Parathyroid adenoma (tissue), 2 donors: ENCODE data around the gene MAMDC2.

Experiments
- H2AFZ ChIP-seq: fragments of 300-600 bp; sonication (generic); one replicate; pipeline ENCODE4 v1.7.0; 2017; ENCODE audit warnings: antibody characterized with exemption, mild to moderate bottlenecking
- H3K27ac ChIP-seq: fragments of 300-600 bp; sonication (generic); one replicate; pipeline ENCODE4 v1.7.0; 2017
- H3K27me3 ChIP-seq: fragments of 300-600 bp; sonication (generic); one replicate; pipeline ENCODE4 v1.7.0; 2017; ENCODE audit warnings: low read length; ENCODE audit not compliant: control insufficient read depth, insufficient read depth
- H3K36me3 ChIP-seq: fragments of 300-600 bp; sonication (generic); one replicate; pipeline ENCODE4 v1.7.0; 2017; ENCODE audit warnings: low read length; ENCODE audit not compliant: control insufficient read depth, insufficient read depth
- H3K4me1 ChIP-seq: fragments of 300-600 bp; sonication (generic); one replicate; pipeline ENCODE4 v1.7.0; 2017; ENCODE audit warnings: control low read depth
- H3K4me2 ChIP-seq: fragments of 300-600 bp; sonication (generic); one replicate; pipeline ENCODE4 v1.7.0; 2017; ENCODE audit warnings: low read length
- H3K4me3 ChIP-seq: fragments of 300-600 bp; sonication (generic); one replicate; pipeline ENCODE4 v1.7.0; 2017; ENCODE audit warnings: low read depth, low read length
- H3K79me2 ChIP-seq: fragments of 300-600 bp; sonication (generic); one replicate; pipeline ENCODE4 v1.7.0; 2017; ENCODE audit warnings: control low read depth
- H3K9ac ChIP-seq: fragments of 300-600 bp; sonication (generic); one replicate; pipeline ENCODE4 v1.7.0; 2017; ENCODE audit warnings: mild to moderate bottlenecking
- H3K9me3 ChIP-seq: fragments of 300-600 bp; sonication (generic); one replicate; pipeline ENCODE4 v1.7.0; 2017; ENCODE audit warnings: low read length; ENCODE audit not compliant: control insufficient read depth
- CTCF ChIP-seq: fragments of 300-600 bp; sonication (generic); IDR thresholded peaks from one replicate; pipeline ENCODE4 v1.7.0; 2017; ENCODE audit warnings: antibody characterized with exemption, mild to moderate bottlenecking
- donor health status: primary hyperparathyroidism.

MAMDC2 gene

GRCh38 chr9:70114898-70115297 is 71.2 kb downstream of the MAMDC2 start:
- no peak overlapping the region for H3K9ac ChIP-seq
- H3K4me3 ChIP-seq: no peak overlapping the region
- H3K9me3 ChIP-seq: no peaks in the 10 kb centered on the region
- no peaks in the 10 kb centered on the region for H3K27me3 ChIP-seq
- no peaks in the 10 kb centered on the region for H3K4me1 ChIP-seq
- no peak for TF ChIP-seq CTCF
- H2AFZ ChIP-seq: no peak overlapping the region
- H3K4me2 ChIP-seq: no peak overlapping the region
- no peaks in the 10 kb centered on the region for H3K36me3 ChIP-seq
- no peaks in the 10 kb centered on the region for H3K79me2 ChIP-seq
- H3K27ac ChIP-seq: no peak overlapping the region

- H3K27ac ChIP-seq: no peak overlapping the region
- H3K9ac ChIP-seq: no peak overlapping the region
- H3K4me2 ChIP-seq: no peak overlapping the region
- no peaks in the 10 kb centered on the region for H3K27me3 ChIP-seq
- H3K9me3 ChIP-seq: no peaks in the 10 kb centered on the region
- no peak overlapping the region for H3K4me3 ChIP-seq
- H3K79me2 ChIP-seq: no peaks in the 10 kb centered on the region
- no peak for TF ChIP-seq CTCF
- H2AFZ ChIP-seq: no peak overlapping the region
- H3K36me3 ChIP-seq: no peaks in the 10 kb centered on the region
- no peaks in the 10 kb centered on the region for H3K4me1 ChIP-seq
These were observed 74.2 kb downstream of the MAMDC2 start for GRCh38 chr9:70117835-70118319.

- Histone ChIP-seq H3K9me3 (no peaks in the 10 kb centered on the region), H3K4me2 (no peak overlapping the region), H3K9ac (no peak overlapping the region), H3K27me3 (no peaks in the 10 kb centered on the region), H2AFZ (no peak overlapping the region), H3K4me1 (no peaks in the 10 kb centered on the region), H3K36me3 (no peaks in the 10 kb centered on the region), H3K4me3 (no peak overlapping the region), H3K27ac (no peak overlapping the region), H3K79me2 (no peaks in the 10 kb centered on the region)
- TF ChIP-seq CTCF: no peak
These were observed 76.1 kb downstream of the MAMDC2 start for GRCh38 chr9:70119786-70120185.

- Histone ChIP-seq H3K27me3 (no peaks in the 10 kb centered on the region), H2AFZ (no peak overlapping the region), H3K4me1 (no peaks in the 10 kb centered on the region), H3K9ac (no peak overlapping the region), H3K36me3 (no peaks in the 10 kb centered on the region), H3K79me2 (no peaks in the 10 kb centered on the region), H3K4me3 (no peak overlapping the region), H3K27ac (no peak overlapping the region), H3K4me2 (no peak overlapping the region), H3K9me3 (no peaks in the 10 kb centered on the region)
- no peak for TF ChIP-seq CTCF
These were observed 77.3 kb downstream of the MAMDC2 start for GRCh38 chr9:70120834-70121510.

GRCh38 chr9:70121818-70122436 is 78.3 kb downstream of the MAMDC2 start:
- H3K79me2 ChIP-seq: no peaks in the 10 kb centered on the region
- H2AFZ ChIP-seq: no peak overlapping the region
- no peak overlapping the region for H3K4me3 ChIP-seq
- no peaks in the 10 kb centered on the region for H3K9me3 ChIP-seq
- no peaks in the 10 kb centered on the region for H3K36me3 ChIP-seq
- TF ChIP-seq CTCF: no peak
- H3K27ac ChIP-seq: no peak overlapping the region
- no peak overlapping the region for H3K4me2 ChIP-seq
- H3K27me3 ChIP-seq: no peaks in the 10 kb centered on the region
- H3K9ac ChIP-seq: no peak overlapping the region
- H3K4me1 ChIP-seq: no peaks in the 10 kb centered on the region
